Activated naive CD4-positive, alpha-beta T cell treated with anti-CD3 and anti-CD28 coated beads, Interleukin-2, amount 50 U/mL, for 16 hours (primary cell): ENCODE measurements around the gene SLC2A14.
"Not testable (repeated sequence)": the region's sequence is repeated elsewhere in the genome, so short reads cannot be mapped to it uniquely, and the experiment has no call there.

Source experiments
- DNase-seq: peaks from one replicate; pipeline ENCODE4 v3.0.0-alpha.2; 2020

The SLC2A14 gene

GRCh38 chr12:7868391-7868790 lies 4.3 kb downstream of the SLC2A14 start:
- no peak for DNase-seq

- DNase-seq: no peak
These were observed 8.0 kb downstream of the SLC2A14 start for GRCh38 chr12:7864601-7865150.

GRCh38 chr12:7862814-7863348 lies 9.8 kb downstream of the SLC2A14 start:
- not testable (repeated sequence) for DNase-seq

- DNase-seq: not testable (repeated sequence)
These were observed 10.4 kb downstream of the SLC2A14 start for GRCh38 chr12:7862301-7862700.

DNA sequence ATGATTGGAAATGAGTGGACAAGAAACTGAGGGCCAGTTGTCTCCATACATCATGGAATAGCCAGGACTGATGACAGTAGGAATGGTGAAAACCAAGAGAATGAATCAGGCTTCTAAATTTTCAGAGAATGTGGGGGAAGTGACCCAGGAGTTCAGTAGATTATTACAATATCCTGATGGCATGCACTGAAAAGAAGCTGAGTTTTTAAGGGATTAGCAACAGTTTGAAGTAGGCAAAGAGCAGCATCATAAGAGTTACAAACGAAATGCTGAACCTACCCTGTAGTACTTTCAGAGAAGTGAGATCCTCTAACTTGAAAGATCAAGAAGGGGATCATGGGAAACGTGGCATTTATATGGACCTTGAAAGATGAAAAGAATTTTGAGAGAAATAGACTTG lies 13.2 kb downstream of the SLC2A14 start:
- DNase-seq: no peak

- no peak for DNase-seq
These were observed 14.7 kb downstream of the SLC2A14 start for GRCh38 chr12:7857971-7858370.

DNA sequence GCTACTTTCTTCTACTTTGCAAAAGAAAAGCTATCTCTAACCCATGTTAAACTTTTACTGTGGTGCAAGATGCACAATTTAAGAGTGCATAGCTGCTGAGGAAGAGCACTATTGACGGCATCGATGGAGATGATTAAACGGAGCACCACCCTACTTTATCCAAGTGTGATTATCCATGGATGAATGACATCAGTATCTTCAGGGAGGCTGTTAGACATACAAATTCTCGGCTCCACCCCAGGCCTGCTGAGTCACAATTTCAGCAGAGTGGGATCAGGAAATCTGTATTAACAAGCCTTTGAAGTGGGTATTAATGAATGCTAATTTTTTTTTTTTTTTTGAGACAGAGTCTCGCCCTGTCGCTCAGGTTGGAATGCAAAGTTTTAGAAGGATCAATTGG lies 16.2 kb downstream of the SLC2A14 start:
- DNase-seq: no peak

- DNase-seq: no peak
These were observed 19.2 kb downstream of the SLC2A14 start for GRCh38 chr12:7853557-7853956.

DNA sequence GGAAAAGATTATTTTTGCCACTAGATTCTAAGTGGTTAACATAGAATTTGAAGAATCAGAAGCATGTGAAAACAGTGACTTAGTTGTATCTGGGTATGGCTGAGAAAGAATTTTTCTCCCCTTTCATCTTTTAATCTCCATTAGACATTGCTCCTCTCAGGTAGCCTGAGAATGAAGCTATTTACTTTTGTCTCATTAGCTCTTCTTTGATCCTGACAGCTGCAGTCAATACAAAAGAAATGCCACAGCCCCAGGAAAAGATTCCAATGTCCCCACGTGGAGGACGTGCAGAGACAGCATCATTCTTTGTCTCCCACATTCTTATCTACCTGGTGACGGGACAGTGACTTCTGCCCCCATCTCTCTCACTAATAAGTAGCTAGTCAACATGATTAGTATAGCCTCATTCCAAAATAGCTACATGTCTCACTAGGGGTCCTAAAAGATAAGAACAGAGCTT lies 21.1 kb downstream of the SLC2A14 start:
- not testable (repeated sequence) for DNase-seq

DNA sequence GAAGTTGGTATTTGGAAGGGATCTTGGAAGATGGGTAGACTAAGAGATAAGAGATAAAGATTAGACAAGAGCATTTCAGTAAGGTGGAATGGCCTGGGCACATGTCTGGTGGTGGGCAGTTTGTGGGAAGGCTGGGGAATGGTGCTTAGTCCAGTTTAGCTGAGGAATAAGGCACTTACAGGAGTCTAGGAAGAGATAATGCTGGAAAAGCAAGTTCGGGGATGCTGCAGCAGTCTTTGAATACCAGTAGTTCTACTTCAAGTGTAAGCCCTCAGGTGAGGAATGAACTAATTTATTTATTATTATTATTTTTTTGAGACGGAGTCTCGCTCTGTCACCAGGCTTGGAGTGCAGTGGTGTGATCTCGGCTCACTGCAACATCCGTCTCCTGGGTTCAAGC lies 22.6 kb downstream of the SLC2A14 start:
- DNase-seq: not testable (repeated sequence)

- DNase-seq: not testable (repeated sequence)
These were observed 24.7 kb downstream of the SLC2A14 start for GRCh38 chr12:7848098-7848422.

GRCh38 chr12:7847226-7848097 lies 25.3 kb downstream of the SLC2A14 start:
- not testable (repeated sequence) for DNase-seq

- no peak for DNase-seq
These were observed 28.6 kb downstream of the SLC2A14 start for GRCh38 chr12:7844116-7844515.

GRCh38 chr12:7843583-7843982 lies 29.1 kb downstream of the SLC2A14 start:
- DNase-seq: not testable (repeated sequence)

DNA sequence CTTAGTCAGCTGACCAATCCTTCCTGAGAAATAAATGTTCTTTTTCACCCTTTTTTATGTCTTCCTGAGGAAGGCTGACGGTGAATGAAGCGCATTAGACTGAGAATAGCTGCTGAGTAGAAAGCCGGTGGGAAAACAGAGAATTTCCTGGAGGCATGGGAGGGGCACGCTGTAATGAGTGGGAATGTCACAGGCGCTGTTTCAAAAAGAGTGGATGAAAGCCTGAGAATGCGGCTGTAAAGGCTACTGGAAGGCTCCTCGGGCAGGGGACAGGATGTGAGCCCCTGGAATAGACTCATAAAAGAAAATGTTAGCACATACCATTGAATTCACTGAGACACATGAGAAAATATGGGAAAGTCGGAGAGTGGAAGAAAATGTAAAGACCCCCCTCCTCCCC lies 29.6 kb downstream of the SLC2A14 start:
- DNase-seq: not testable (repeated sequence)

- DNase-seq: not testable (repeated sequence)
These were observed 30.3 kb downstream of the SLC2A14 start for GRCh38 chr12:7842444-7842843.

- DNase-seq: not testable (repeated sequence)
These were observed 32.9 kb downstream of the SLC2A14 start for GRCh38 chr12:7839848-7840247.

- not testable (repeated sequence) for DNase-seq
These were observed 33.5 kb downstream of the SLC2A14 start for GRCh38 chr12:7839226-7839625.

DNA sequence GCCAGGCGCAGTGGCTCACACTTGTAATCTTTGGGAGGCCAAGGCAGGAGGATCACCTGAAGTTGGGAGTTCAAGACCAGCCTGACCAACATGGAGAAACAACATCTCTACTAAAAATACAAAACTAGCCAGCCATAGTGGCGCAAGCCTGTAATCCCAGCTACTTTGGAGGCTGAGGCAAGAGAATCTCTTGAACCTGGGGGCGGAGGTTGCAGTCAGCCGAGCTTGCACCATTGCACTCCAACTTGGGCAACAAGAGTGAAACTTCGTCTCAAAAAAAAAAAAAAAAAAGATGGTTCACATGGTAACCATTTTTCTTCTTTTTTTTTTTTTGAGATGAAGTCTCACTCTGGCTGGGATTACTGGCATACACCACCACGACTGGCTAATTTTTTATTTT lies 35.3 kb downstream of the SLC2A14 start:
- no peak for DNase-seq

- DNase-seq: no peak
These were observed 36.9 kb downstream of the SLC2A14 start for GRCh38 chr12:7835766-7836165.

DNA sequence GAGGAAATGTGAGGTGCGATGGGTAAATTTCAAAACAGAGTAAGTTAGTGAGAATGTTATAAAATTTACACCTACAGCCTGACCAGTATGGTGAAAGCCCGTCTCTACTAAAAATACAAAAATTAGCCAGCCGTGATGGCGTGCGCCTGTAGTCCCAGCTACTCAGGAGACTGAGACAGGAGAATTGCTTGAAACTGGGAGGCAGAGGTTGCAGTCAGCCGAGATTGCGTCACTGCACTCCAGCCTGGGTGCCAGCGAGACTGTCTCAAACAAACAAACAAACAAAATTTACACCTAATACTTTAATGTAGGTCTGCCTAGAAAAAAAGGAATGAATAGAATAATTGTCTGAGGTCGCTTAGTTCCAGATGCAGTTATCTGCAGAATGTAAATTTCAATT lies 37.6 kb downstream of the SLC2A14 start:
- DNase-seq: no peak

GRCh38 chr12:7834701-7835100 lies 38.0 kb downstream of the SLC2A14 start:
- no peak for DNase-seq

DNA sequence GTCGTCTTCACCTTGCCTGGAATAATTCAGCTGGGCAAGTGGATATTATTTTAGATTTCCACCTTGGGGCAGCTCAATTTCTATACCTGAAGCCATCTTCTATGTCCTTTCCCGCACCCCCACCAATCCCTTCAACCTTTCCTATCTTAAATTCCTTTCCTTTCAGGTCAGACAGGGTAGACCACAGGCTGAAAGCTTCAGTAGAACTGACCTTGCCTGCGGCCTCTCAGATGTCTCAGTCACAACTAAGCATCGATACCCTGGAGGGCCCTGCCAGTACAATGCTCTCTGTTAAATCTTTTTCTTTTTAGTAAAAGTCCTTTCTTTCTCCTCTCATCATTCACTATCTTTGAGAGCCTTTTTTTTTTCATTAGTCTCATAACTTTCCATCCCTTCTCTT lies 38.9 kb downstream of the SLC2A14 start:
- no peak for DNase-seq

DNA sequence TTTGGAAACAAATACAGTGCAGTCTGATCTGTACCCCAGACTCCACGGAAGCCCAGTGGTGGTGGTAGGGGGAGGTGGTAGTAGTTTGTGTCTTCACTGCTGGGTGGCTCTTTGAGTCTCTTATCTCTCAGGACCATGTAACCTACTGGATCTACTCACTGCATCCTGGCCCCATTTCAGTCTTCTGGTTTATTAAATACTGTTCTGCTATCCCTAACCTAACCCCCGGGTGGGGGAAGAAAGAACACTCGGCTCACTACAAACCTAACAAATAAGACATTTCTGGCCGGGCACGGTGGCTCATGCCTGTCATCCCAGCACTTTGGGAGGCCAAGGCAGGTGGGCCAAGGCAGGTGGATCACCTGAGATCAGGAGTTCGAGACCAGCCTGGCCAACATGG lies 39.5 kb downstream of the SLC2A14 start:
- not testable (repeated sequence) for DNase-seq
